ENCODE results near the gene MAML3.

MAML3 gene

DNA sequence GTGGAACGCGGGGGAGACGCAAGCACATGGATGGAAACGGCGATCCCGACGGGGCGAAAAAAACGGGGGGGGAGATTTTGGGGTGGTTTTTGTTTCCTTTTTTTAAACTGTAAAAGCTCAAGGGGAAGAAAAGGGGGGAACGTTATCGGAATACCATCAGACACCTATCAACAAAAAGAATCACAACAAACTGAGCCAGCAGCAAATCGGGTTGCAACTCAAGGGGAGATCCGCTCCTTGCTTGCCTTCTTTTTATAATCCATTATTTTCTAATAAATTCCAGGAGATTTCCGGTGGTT, 616 bp downstream of the MAML3 start:
- DNase-seq = no peak

DNA sequence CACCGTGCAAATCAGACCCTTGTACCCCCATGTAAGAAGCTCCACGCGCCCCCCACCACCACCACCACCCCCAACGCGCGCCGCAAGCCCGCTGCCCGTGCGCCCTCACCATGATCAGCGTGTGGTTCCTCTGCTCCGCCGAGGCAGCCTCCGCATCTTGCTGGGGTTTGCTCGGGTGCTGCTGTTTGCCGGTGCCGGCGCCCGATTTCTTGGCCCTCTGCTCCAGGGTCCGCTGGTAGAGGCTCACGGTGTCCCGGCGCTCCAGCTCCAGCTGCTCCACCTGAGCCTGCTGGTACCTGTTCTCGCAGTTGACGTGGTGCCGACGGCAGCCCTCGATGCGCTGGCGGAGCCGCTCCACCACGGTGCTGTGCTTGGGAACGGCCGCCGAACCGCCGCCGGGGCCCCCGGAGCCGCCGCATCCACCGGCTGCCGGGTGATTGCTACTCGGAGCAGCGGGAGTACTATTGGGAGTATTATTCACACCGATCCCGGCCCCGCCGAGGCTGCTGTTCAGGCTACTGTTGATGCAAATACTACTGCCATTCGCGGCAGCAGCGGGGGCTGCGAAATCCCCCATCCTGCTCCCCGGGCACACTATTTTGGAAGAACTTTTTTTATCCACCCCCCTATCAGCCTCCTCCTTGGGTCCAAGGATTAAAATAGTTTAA, 1.1 kb downstream of the MAML3 start:
- DNase-seq = no peak

DNA sequence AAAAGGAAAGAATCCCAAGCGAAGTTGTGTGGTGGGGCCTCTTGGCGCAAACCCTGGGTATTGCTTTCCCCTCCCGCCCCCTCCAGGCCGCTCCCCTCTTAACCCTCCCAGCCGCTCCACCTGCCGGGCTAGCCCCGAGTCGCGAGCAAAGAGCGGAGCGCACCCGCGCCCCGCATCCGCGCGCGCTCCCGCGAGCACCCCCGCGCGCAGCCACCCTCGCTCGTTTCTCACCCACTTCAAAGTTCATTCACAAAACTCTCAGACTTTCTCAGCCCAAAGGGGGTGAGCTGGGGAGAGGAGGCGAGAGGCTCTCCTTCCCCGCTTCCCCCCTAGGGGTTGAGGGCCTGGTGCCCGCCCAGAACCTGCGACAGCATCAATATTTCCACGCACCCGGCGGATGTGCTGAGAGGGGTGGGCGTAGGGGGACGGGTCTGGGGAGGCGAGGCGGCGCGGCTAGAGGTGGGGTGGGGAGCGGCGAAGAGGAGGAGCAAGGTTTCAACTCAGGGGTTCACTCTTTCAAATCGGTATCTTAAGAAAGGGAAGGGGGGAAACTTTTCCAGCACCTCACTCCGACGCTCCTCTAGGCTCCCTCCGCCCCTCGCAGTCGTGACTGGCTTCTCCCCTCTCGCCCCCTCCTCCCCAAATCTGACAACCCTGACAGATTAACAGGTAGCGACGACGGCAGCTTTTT, 1.8 kb downstream of the MAML3 start:
- no peak for DNase-seq

GRCh38 chr4:140151699-140152012, 2.3 kb downstream of the MAML3 start:
- DNase-seq = peak; percentile 79

- peak; percentile 53 for DNase-seq
These were observed 2.9 kb downstream of the MAML3 start for GRCh38 chr4:140150886-140151698.

DNA sequence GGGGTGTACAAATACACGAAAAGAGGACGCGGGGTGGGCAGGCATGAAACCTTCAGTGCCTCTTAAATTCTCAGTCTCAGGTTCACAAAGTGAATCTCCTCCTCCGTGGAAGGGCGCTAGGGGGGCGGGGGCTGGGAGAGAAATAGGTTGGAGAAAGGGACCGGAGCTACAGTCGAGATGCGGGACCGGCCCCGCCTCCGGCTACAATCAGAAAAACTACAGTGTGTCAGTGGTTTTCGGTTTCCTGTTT, 3.4 kb downstream of the MAML3 start:
- peak; percentile 57 for DNase-seq

- DNase-seq = peak; percentile 48
These were observed 3.9 kb downstream of the MAML3 start for GRCh38 chr4:140149846-140150635.

DNA sequence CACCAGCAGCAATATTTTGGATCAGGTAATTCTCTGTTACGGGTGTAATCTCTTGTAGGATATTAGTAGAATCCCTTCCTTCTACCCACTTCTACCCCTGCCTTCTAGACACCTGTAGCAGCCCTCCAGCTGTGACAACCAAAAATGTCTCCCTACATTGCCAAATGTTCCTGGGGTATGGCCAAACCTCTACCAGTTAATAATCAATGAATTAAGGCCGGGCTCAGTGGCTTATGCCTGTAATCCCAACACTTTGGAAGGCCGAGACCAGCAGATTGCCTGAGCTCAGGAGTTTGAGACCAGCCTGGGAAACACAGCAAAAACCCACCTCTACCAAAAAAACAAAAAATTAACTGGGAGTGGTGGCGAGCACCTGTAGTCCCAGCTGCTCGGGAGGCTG, 9.9 kb downstream of the MAML3 start:
- DNase-seq = no peak

- DNase-seq = no peak
These were observed 12.7 kb downstream of the MAML3 start for GRCh38 chr4:140141210-140141835.

DNA sequence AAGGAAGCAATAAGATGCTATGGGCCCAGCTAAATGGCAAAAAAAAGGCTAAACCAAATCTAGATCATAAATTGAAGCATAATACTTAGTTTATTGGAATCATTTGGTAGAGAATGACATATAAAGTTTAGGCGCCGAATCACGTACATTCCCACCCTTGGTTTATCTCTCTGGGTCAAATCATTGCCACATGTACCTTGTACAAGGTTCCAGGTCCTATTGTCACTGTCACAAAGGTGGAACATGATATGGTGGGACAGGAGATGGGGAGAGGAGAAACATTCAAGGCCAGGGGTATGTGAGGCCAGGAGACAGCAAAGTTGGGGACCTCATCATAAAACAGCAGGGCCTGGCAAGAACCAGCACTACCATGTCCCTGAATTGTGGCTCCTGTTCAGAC, 13.4 kb downstream of the MAML3 start:
- no peak for DNase-seq

DNA sequence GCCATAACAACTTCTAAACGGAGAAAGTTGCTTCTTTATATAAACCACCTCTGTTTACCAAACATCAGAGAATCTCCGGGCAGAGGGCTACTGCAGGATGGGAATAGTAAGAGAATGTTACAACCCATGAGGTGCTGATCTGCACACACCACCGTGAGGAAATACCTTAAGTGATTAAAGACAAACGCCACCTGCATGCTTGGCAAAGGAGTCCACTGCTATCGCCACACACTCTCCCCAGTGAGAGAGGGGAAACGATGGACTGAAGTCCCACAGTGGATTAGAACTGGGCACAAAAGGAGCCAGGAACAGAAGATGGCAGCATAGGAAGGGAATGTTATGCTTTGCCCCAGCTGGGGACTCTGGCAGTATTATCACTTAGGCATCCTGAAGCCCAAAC, 15.6 kb downstream of the MAML3 start:
- no peak for DNase-seq

GRCh38 chr4:140137671-140138070, 16.3 kb downstream of the MAML3 start:
- DNase-seq = no peak

GRCh38 chr4:140136509-140136908, 17.5 kb downstream of the MAML3 start:
- no peak for DNase-seq

DNA sequence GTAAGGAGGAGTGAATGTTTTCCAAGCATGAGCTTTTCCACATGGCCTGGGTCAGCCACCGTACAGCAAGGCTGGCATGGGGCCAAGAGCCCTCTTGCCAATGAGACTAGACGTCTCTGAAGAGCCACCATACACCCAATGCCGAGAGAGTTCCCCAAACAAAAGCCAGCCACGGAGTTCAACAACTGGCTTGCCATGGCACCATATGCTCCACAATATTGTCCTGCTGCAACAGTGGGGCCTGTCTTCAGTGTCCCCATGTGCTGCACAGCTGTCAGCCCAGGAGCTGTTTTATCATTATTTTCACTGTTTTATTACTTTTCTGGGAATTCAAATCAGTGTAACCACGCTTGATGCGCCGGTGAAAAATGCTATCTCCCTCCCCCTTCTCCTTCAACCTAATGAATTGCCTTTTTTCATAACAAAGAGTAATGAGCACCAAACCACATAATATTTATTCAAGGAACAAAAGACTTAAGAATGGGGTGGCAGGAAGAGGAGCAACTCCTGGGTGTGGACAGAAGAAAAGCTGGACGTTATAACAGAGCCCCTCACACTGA, 18.4 kb downstream of the MAML3 start:
- peak; percentile 43 for DNase-seq

GRCh38 chr4:140134746-140135425, 19.1 kb downstream of the MAML3 start:
- no peak for DNase-seq

DNA sequence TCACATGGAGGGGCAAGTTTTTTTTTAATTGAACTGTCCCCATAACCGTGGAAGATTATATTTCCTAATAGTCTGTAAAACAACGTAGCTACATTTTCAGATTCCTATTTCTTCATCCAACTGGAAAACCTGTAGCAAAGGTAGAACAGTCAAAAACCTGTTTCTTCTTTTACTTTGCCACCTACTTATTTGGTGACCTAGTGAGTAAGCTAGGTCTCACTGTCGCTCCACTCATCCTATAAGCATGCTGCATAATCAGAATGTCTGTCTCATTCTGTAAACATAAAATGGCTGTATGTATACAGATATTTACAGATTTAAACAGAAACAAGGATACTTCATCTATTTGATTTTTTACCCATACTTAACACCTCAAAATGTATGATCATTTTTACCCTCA, 20.4 kb downstream of the MAML3 start:
- no peak for DNase-seq

DNA sequence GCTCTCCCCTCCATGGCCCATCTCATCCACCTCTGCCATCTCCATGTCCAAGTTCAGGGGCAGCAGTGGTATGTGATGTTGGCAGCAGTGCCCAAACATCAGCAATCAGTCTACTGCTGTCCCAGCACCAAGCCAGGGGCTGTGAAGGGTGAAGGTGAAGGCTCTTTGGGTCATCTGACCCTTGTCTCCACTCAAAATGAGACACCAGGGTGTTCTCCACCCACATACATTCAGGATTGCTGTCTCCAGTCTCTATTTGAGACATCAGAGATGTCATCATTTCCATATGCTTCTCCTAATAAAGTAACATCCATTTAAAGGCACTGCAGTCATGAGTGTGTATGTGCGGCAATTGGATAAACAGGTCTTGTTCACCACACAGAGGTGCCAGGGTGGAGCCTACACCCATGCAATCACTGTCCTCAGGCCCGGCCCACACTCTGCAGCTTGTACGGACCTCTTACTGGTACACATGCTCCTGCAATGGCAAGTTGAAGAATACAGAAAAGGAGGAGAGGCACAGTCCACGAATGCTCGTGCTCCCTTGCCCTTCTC, 22.2 kb downstream of the MAML3 start:
- no peak for DNase-seq

DNA sequence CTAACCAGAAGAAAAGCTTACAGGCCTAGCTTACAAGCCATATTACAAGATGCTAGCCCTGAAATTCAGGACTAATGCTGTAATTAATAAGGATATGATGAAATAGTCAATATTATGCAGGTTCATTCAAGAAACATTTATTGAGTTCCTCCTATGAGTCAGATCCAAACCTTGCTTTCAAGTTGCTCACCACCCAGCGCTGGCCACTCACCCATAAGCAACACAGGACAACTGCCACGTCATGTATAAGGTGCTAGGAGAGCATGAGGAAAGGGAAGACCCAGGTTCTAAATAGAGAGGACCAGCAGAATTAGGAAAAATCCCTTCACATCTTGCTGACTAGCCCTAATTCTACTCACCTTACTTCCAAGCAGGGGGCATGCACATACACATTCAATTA, 23.3 kb downstream of the MAML3 start:
- DNase-seq = no peak

- no peak for DNase-seq
These were observed 26.6 kb downstream of the MAML3 start for GRCh38 chr4:140127422-140127821.

DNA sequence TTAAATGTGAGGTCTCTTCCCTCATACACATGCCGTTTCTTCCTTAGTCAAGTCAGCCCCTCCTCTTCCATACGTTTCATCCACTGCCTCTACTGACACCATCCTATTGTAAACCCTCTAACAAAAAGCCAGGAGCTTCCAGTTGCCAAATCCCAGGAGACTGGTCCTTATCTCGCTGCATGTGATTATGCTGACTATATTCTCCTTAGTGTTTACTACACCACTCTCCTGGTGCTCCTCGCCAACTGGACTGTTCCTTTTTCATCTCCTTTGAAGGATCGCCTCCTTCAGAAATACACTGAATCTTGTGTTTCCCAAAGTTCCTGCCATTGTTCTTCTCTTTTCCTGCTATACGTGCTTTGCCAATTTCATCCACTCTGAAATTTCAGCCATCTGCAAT, 27.7 kb downstream of the MAML3 start:
- no peak for DNase-seq

DNA sequence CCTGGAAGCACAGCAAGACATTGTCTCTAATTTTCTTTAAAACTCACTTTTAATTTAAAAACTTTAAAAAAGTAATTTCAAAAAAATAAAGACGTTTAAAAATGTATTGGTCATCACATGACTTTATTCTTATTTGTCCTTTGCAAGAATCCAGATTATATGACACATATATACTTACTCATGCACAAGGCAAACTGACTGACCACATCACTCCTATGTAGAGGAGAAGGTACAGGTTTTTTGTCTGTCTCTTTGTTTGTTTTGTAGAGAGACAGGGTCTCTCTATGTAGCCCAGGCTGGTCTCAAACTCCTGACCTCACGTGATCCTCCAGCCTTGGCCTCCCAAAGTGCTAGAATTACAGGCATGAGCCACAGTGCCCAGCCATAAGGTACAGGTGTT, 28.6 kb downstream of the MAML3 start:
- no peak for DNase-seq

All from NCI-H748 treated with DMSO at 0.1 percent for 48 hours (cell line).